HCT116 (cell line): Measurements from ENCODE around the gene SAMD1. TPM values are rescaled to one million over a fixed set of nuclear protein-coding genes. Genes with fewer than 3 reads are reported as not detected.

ENCODE experiments used
- ATAC-seq: fragments of 200-7000 bp; cut with Tn5 transposase; 2 replicates; pipeline ENCODE4 v1.9.1; 2020; ENCODE audit warnings: mild to moderate bottlenecking, moderate library complexity
- BruUV-seq: library from RNA; stranded (reverse); fragments of 400-500 nt; replicated peaks from 2 replicates; lab custom pipeline; 2021; lab: Mats Ljungman, UMichigan
- CTCF ChIA-PET: fragments of 300-600 bp; sonication (Branson Sonifier 250); formaldehyde crosslinking; loops from one replicate; lab custom pipeline; 2021; ENCODE audit warnings: antibody characterized with exemption; lab: Charles Lee
- POLR2A ChIA-PET: fragments of 300-600, 350-600 bp; sonication (Branson Sonifier 250); formaldehyde crosslinking; loops from one replicate; lab custom pipeline; 2021; ENCODE audit warnings: antibody characterized with exemption; lab: Charles Lee
- RAD21 ChIA-PET, 2 experiments: fragments of 300-600 bp; sonication (Branson Sonifier 250); formaldehyde crosslinking; loops; one replicate each; lab custom pipeline; 2023; ENCODE audit warnings: low total read pairs in 2 of 2; ENCODE audit not compliant: uncharacterized antibody in 2 of 2, unreplicated experiment in 2 of 2, low non-redundant PET in 1 of 2; lab: Charles Lee
- DNase-seq: peaks from one replicate; pipeline ENCODE4 v3.0.0-alpha.2; 2010; ENCODE audit warnings: low read depth, low spot score
- H2AFZ ChIP-seq: fragments of 200-600 bp; shearing (Covaris generic), sonication (generic); 2 replicates; pipeline ENCODE4 v1.6.1; 2017; ENCODE audit warnings: low read depth, mixed run types, mixed read lengths, antibody characterized with exemption, low read length; ENCODE audit not compliant: poor library complexity, severe bottlenecking
- H3K27ac ChIP-seq: 2 replicates; pipeline ENCODE4 v1.5.1; 2012; ENCODE audit warnings: low read depth, low read length
- H3K27me3 ChIP-seq: fragments of 200-600 bp; sonication (generic); 2 replicates; pipeline ENCODE4 v1.6.1; 2016; ENCODE audit warnings: mixed run types, low read length, mixed read lengths; ENCODE audit not compliant: insufficient read depth
- H3K36me3 ChIP-seq, 2 experiments: fragments of 200-500 bp in 1 of 2; fragments of 200-600 bp in 1 of 2; sonication (Bioruptor generic) in 1 of 2; sonication (generic) in 1 of 2; 2 replicates each; pipeline versions ENCODE4 v1.5.1 to v1.6.1; 2014 to 2016; ENCODE audit warnings: low read length in 2 of 2, inconsistent platforms in 1 of 2, mixed read lengths in 1 of 2, mixed run types in 1 of 2; ENCODE audit not compliant: insufficient read depth in 2 of 2, control insufficient read depth in 1 of 2
- H3K4me1 ChIP-seq, 2 experiments: fragments of 200-600 bp in 1 of 2; sonication (generic) in 1 of 2; 2 replicates each; pipeline versions ENCODE4 v1.5.1 to v1.6.1; 2012 to 2017; ENCODE audit warnings: low read length in 2 of 2, inconsistent platforms in 1 of 2, mild to moderate bottlenecking in 1 of 2, mixed read lengths in 1 of 2, mixed run types in 1 of 2, moderate library complexity in 1 of 2; ENCODE audit not compliant: insufficient read depth in 2 of 2, control insufficient read depth in 1 of 2
- H3K4me2 ChIP-seq: fragments of 200-600 bp; sonication (generic); 2 replicates; pipeline ENCODE4 v1.6.1; 2017; ENCODE audit warnings: mixed run types, low read length, mixed read lengths
- H3K4me3 ChIP-seq, 2 experiments: fragments of 200-600 bp in 1 of 2; sonication (generic) in 1 of 2; replicated peaks in 1 of 2; 2 replicates each; pipeline ENCODE4 v1.5.1; 2011 to 2016; ENCODE audit warnings: low read length in 2 of 2, control low read depth in 1 of 2, low read depth in 1 of 2, mild to moderate bottlenecking in 1 of 2, mixed read lengths in 1 of 2, mixed run types in 1 of 2
- H3K79me2 ChIP-seq: fragments of 200-600 bp; sonication (generic); 2 replicates; pipeline ENCODE4 v1.6.1; 2017; ENCODE audit warnings: mild to moderate bottlenecking, mixed run types, low read length, moderate library complexity, mixed read lengths; ENCODE audit not compliant: insufficient read depth
- H3K9ac ChIP-seq: fragments of 200-600 bp; sonication (generic); 2 replicates; pipeline ENCODE4 v1.6.1; 2016; ENCODE audit warnings: low read length, mixed read lengths
- H3K9me2 ChIP-seq: fragments of 200-600 bp; sonication (generic), shearing (Covaris generic); 2 replicates; pipeline ENCODE4 v1.6.1; 2017; ENCODE audit warnings: mixed run types, mild to moderate bottlenecking, moderate library complexity; ENCODE audit not compliant: insufficient read depth
- H3K9me3 ChIP-seq, 2 experiments: fragments of 200-500 bp in 1 of 2; fragments of 200-600 bp in 1 of 2; sonication (Bioruptor generic) in 1 of 2; sonication (generic) in 1 of 2; 2 replicates each; pipeline ENCODE4 v1.6.1; 2014 to 2017; ENCODE audit warnings: low read length in 2 of 2, mixed read lengths in 2 of 2, inconsistent platforms in 1 of 2, low read depth in 1 of 2, mild to moderate bottlenecking in 1 of 2, mixed run types in 1 of 2, moderate library complexity in 1 of 2; ENCODE audit not compliant: control insufficient read depth in 1 of 2, insufficient read depth in 1 of 2
- H4K20me1 ChIP-seq: fragments of 200-600 bp; sonication (generic), shearing (Covaris generic); 2 replicates; pipeline ENCODE4 v1.6.1; 2017; ENCODE audit warnings: mixed run types, mild to moderate bottlenecking, moderate library complexity; ENCODE audit not compliant: insufficient read depth
- CBX3 ChIP-seq: IDR thresholded peaks from 2 replicates; pipeline ENCODE4 v1.6.1; 2012; ENCODE audit warnings: low read depth
- CEBPB ChIP-seq: IDR thresholded peaks from 2 replicates; pipeline ENCODE4 v1.6.1; 2012; ENCODE audit warnings: low read depth
- CTCF ChIP-seq, 3 experiments: fragments of 200-600 bp in 1 of 3; sonication (generic) in 1 of 3; IDR thresholded peaks in 2 of 3; conservative IDR thresholded peaks in 1 of 3; 2 replicates each; pipeline ENCODE4 v1.5.1; 2012 to 2017; ENCODE audit warnings: low read depth in 2 of 3, low read length in 2 of 3, antibody characterized with exemption in 1 of 3, borderline replicate concordance in 1 of 3, control low read depth in 1 of 3, mild to moderate bottlenecking in 1 of 3, mixed read lengths in 1 of 3, mixed run types in 1 of 3, moderate library complexity in 1 of 3; ENCODE audit not compliant: insufficient read depth in 1 of 3
- EGR1 ChIP-seq: IDR thresholded peaks from 2 replicates; pipeline ENCODE4 v1.6.1; 2012; ENCODE audit warnings: low read depth
- ELF1 ChIP-seq: IDR thresholded peaks from 2 replicates; pipeline ENCODE4 v1.6.1; 2012; ENCODE audit warnings: low read depth, borderline replicate concordance
- EZH2phosphoT487 ChIP-seq: fragments of 200-600 bp; IDR thresholded peaks from 2 replicates; pipeline ENCODE4 v1.6.1; 2018; ENCODE audit warnings: antibody characterized with exemption, borderline replicate concordance
- FOSL1 ChIP-seq: IDR thresholded peaks from 2 replicates; pipeline ENCODE4 v1.6.1; 2012; ENCODE audit warnings: low read depth
- JUND ChIP-seq: IDR thresholded peaks from 2 replicates; pipeline ENCODE4 v1.6.1; 2012
- POLR2A ChIP-seq: IDR thresholded peaks from 2 replicates; pipeline ENCODE4 v1.7.0; 2011; ENCODE audit warnings: borderline replicate concordance; ENCODE audit not compliant: insufficient read depth, insufficient read length; ENCODE audit errors: extremely low read depth
- POLR2AphosphoS5 ChIP-seq: IDR thresholded peaks from 2 replicates; pipeline ENCODE4 v1.6.1; 2011; ENCODE audit warnings: mild to moderate bottlenecking, low read depth, low read length, moderate library complexity
- RAD21 ChIP-seq: IDR thresholded peaks from 2 replicates; pipeline ENCODE4 v1.6.1; 2012; ENCODE audit warnings: low read depth, mild to moderate bottlenecking
- SIN3A ChIP-seq: IDR thresholded peaks from 2 replicates; pipeline ENCODE4 v1.6.1; 2012; ENCODE audit warnings: low read depth
- SP1 ChIP-seq: IDR thresholded peaks from 2 replicates; pipeline ENCODE4 v1.6.1; 2012; ENCODE audit warnings: low read depth
- TCF7L2 ChIP-seq: IDR thresholded peaks from 2 replicates; pipeline ENCODE4 v1.7.0; 2011; ENCODE audit warnings: borderline replicate concordance, inconsistent platforms; ENCODE audit not compliant: insufficient read depth, insufficient read length; ENCODE audit errors: extremely low read depth
- YY1 ChIP-seq: IDR thresholded peaks from 2 replicates; pipeline ENCODE4 v1.6.1; 2011; ENCODE audit warnings: low read length, low read depth, moderate library complexity, mild to moderate bottlenecking; ENCODE audit not compliant: insufficient replicate concordance; ENCODE audit errors: extremely low read depth
- ZFX ChIP-seq: fragments of 450-650 bp; IDR thresholded peaks from 2 replicates; pipeline ENCODE4 v1.6.1; 2017
- ZNF274 ChIP-seq: fragments of 200-500 bp; sonication (Bioruptor generic); IDR thresholded peaks from 2 replicates; pipeline ENCODE4 v1.6.1; 2014; ENCODE audit warnings: mild to moderate bottlenecking, low read depth, low read length, inconsistent platforms
- intact Hi-C: fragments of 100-400 bp; cut with micrococcal nuclease; formaldehyde crosslinking; loops from 2 replicates; pipeline ENCODE4 v1.10.0; 2022
- total RNA-seq: library from RNA; stranded (reverse); gene quantifications from one replicate; pipeline ENCODE4 v1.2.1, GENCODE V29; 2021; ENCODE audit not compliant: unreplicated experiment
- TF ChIP-seq, protein P1 (sequence below): IDR thresholded peaks from 2 replicates; pipeline ENCODE4 v1.6.1; 2012; ENCODE audit warnings: low read depth
- TF ChIP-seq, protein P2 (sequence below): IDR thresholded peaks from 2 replicates; pipeline ENCODE4 v1.6.1; 2012

The SAMD1 gene
- total RNA-seq, 1 experiment from 2014 or later: 62.9 TPM

DNA sequence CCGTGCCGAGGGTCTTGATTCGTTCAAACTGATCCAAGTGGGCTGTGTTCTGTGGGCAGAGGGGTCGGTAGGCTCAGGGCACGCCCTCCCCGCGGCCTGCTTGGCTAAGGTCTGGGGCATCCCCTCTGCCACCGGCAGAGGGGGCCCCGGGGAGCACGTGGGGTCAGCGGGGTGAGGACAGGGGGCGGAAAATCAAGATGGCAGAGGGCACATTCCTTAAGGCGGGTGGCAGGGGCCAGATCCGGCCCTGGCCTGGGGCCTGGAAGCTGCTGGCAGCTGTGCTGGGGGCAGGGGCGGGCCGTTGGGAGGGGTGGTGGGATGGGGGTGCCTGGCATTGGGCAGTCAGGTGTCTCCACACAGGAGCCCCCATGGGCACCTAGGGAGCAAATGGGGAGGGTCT lies 16.3 kb upstream of the SAMD1 start:
- ChIA-PET CTCF (no interaction called here), RAD21 (no interaction called here), POLR2A (no interaction called here)
- Histone ChIP-seq H3K36me3 (peaks cover 2 to 5% of the 10 kb centered on the region in 2 experiments; a peak in 3 of 4 replicates), H4K20me1 (no peaks in the 10 kb centered on the region), H3K27ac (no peak overlapping the region), H3K4me3 (no peak overlapping the region)
- no peak for ATAC-seq
- TF ChIP-seq JUND: no peak
- TF ChIP-seq, protein P1, sequence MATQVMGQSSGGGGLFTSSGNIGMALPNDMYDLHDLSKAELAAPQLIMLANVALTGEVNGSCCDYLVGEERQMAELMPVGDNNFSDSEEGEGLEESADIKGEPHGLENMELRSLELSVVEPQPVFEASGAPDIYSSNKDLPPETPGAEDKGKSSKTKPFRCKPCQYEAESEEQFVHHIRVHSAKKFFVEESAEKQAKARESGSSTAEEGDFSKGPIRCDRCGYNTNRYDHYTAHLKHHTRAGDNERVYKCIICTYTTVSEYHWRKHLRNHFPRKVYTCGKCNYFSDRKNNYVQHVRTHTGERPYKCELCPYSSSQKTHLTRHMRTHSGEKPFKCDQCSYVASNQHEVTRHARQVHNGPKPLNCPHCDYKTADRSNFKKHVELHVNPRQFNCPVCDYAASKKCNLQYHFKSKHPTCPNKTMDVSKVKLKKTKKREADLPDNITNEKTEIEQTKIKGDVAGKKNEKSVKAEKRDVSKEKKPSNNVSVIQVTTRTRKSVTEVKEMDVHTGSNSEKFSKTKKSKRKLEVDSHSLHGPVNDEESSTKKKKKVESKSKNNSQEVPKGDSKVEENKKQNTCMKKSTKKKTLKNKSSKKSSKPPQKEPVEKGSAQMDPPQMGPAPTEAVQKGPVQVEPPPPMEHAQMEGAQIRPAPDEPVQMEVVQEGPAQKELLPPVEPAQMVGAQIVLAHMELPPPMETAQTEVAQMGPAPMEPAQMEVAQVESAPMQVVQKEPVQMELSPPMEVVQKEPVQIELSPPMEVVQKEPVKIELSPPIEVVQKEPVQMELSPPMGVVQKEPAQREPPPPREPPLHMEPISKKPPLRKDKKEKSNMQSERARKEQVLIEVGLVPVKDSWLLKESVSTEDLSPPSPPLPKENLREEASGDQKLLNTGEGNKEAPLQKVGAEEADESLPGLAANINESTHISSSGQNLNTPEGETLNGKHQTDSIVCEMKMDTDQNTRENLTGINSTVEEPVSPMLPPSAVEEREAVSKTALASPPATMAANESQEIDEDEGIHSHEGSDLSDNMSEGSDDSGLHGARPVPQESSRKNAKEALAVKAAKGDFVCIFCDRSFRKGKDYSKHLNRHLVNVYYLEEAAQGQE: no peak
- no peak for TF ChIP-seq CBX3
- TF ChIP-seq, protein P2, sequence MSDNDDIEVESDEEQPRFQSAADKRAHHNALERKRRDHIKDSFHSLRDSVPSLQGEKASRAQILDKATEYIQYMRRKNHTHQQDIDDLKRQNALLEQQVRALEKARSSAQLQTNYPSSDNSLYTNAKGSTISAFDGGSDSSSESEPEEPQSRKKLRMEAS: no peak
- TF ChIP-seq CEBPB: no peak
- TF ChIP-seq ELF1: no peak
- no peak for TF ChIP-seq ZNF274
- no peak for TF ChIP-seq ZFX
- TF ChIP-seq RAD21: no peak
- no peak for TF ChIP-seq POLR2A
- TF ChIP-seq EGR1: no peak
- no peak for TF ChIP-seq TCF7L2
- TF ChIP-seq FOSL1: no peak
- TF ChIP-seq POLR2AphosphoS5: no peak
- no peak for TF ChIP-seq SP1
- TF ChIP-seq CTCF (IDR thresholded peaks at IDR 0.05 in 2 of 3, conservative IDR thresholded peaks at IDR 0.05 in 1 of 3; ENCODE audit: borderline replicate concordance in 1 of 3, insufficient read depth in 1 of 3, low read depth in 2 of 3, low read length in 2 of 3): no peak
- TF ChIP-seq SIN3A: no peak
- no peak for TF ChIP-seq EZH2phosphoT487
- no peak for TF ChIP-seq YY1
- TF ChIP-seq, all 23 proteins: peak for 0
- Histone ChIP-seq H3K4me2 (no peak overlapping the region), H2AFZ (no peak overlapping the region), H3K9me2 (no peaks in the 10 kb centered on the region), H3K27me3 (no peaks in the 10 kb centered on the region), H3K9me3 (no peaks in the 10 kb centered on the region), H3K79me2 (no peaks in the 10 kb centered on the region; the same call in 1 of the 2 replicates), H3K9ac (no peak overlapping the region), H3K4me1 (0 out of 4 replicates have a peak, but pooled peaks cover 0 to 4% of the 10 kb centered on the region in 2 experiments)
- DNase-seq: no peak
- intact Hi-C loops: no loop called here
- no TSS peak for BruUV-seq
